Muscle layer of duodenum (tissue), 2 donors: Measurements from ENCODE around the gene PPP1R14B.
A peak's percentile ranks its signal among the peaks of the same experiment; 100 is the strongest.

Experiments used
- H3K27ac ChIP-seq: one replicate; pipeline ENCODE4 v1.7.0; 2013; ENCODE audit warnings: mild to moderate bottlenecking, low read length
- H3K27me3 ChIP-seq: one replicate; pipeline ENCODE4 v1.7.0; 2013; ENCODE audit warnings: low read depth, mild to moderate bottlenecking, control low read depth, low read length
- H3K36me3 ChIP-seq, 2 donors: one replicate each; pipeline ENCODE4 v1.7.0; 2013; ENCODE audit warnings: low read length in 2 of 2, control low read depth in 1 of 2, mild to moderate bottlenecking in 1 of 2; ENCODE audit not compliant: insufficient read depth in 2 of 2, control insufficient read depth in 1 of 2
- H3K4me1 ChIP-seq, 2 donors: one replicate each; pipeline ENCODE4 v1.7.0; 2013; ENCODE audit warnings: low read length in 2 of 2, mild to moderate bottlenecking in 2 of 2, control low read depth in 1 of 2, moderate library complexity in 1 of 2; ENCODE audit not compliant: insufficient read depth in 2 of 2, control insufficient read depth in 1 of 2
- H3K4me3 ChIP-seq, 2 donors: one replicate each; pipeline ENCODE4 v1.7.0; 2013; ENCODE audit warnings: low read length in 2 of 2, low read depth in 1 of 2, mild to moderate bottlenecking in 1 of 2
- H3K9me3 ChIP-seq, 2 donors: one replicate each; pipeline ENCODE4 v1.7.0; 2013; ENCODE audit warnings: low read length in 2 of 2, control low read depth in 1 of 2, mild to moderate bottlenecking in 1 of 2; ENCODE audit not compliant: control insufficient read depth in 1 of 2
- donor health status: healthy.

Gene PPP1R14B

DNA sequence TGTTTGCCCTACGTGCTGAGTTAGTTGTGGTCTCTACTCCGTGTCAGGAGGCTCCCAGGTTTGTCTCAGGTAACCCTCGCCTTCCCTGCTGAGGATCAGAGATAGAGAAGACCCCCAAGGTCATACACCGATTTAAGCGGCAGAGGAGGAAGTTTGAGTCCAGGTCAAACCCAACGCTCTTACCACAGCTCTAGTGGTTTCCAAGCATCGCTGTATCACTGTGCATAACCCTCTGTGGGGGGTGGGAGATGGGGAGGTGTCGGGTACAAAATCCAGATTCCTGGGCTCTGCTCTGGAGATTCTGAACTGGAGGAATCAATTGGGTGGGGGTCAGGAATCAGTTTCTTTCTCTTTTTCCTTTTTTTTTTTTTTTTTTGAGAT, 15.8 kb downstream of the PPP1R14B start:
- Histone ChIP-seq H3K36me3 (no peaks in the 10 kb centered on the region), H3K9me3 (no peaks in the 10 kb centered on the region), H3K27me3 (no peaks in the 10 kb centered on the region), H3K27ac (peak overlapping the region; percentile 82), H3K4me1 (peaks cover 14 to 41% of the 10 kb centered on the region in 2 donors), H3K4me3 (peak overlapping the region; percentile 67 to 70)

DNA sequence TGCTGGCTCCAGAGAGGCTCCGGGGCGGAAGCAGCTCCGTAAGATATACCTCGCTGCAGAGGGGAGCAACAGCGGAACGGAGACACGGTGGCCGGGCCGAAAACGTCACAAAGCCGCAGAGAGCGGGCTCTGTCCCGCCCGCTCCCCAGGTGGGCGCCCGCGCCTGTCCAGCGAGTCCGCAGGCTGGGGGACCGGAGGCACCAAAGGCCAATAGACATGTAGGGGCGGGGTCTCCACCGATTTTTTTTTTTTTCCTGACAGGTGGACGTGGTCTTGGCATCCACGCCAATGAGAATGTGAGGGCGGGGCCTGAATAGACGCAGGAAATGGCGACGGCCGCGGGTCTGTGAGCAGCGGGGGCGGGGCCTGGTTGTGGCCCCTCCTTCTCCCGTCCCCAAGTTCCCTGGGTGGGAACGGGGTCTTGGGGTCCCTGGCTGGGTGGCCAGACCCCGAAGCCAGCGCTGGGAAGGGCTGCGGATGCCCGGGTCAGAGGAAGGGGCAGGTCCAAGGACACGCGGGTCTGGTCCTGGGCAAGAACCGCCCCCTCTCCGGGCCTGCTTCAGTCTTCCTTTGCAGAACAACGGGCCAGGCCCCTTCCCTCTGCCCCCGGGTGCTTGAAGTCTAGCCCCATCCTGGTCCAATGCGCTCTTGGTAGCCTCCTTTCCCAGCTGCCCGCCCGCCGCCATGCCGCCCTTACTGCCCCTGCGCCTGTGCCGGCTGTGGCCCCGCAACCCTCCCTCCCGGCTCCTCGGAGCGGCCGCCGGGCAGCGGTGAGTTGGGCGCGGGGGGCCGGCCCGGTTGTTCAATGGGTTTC, 16.4 kb downstream of the PPP1R14B start, which contains the start of gene DNAJC4:
Gene DNAJC4, plus strand, starts transcription at position 378 of the 814 bp plus-strand sequence. Its CDS starts 307 bp downstream, at position 685.
- peak within 1 kb of the TSS; percentile 67 to 70 for H3K4me3 ChIP-seq
- no peaks in the 10 kb centered on the region for H3K9me3 ChIP-seq
- peak within 1 kb of the TSS; percentile 82 for H3K27ac ChIP-seq
- H3K36me3 ChIP-seq = no peaks in the 10 kb centered on the region
- peaks cover 11 to 38% of the 10 kb centered on the region in 2 donors for H3K4me1 ChIP-seq
- H3K27me3 ChIP-seq = no peaks in the 10 kb centered on the region

DNA sequence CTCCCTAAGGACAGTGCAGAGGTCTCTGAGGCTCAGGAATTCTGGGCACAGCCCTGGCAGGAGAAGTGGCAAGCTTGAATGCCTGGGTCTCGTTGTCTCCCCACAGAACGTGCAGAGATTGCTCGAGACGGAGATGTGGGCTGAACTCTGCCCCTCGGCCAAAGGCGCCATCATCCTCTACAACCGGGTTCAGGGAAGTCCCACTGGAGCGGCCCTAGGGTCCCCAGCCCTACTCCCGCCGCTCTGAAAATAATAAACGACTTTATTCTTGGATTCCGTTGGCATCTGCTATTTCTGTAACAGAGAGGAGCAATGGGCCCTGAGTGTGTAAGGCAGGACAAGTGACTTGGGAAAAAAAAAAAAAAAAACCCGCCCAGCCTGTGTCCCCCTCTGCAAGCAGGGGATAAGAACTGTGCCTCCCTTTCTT, 17.0 kb downstream of the PPP1R14B start:
- H3K27me3 ChIP-seq = no peaks in the 10 kb centered on the region
- peak overlapping the region; percentile 67 to 70 for H3K4me3 ChIP-seq
- peaks cover 9 to 38% of the 10 kb centered on the region in 2 donors for H3K4me1 ChIP-seq

DNA sequence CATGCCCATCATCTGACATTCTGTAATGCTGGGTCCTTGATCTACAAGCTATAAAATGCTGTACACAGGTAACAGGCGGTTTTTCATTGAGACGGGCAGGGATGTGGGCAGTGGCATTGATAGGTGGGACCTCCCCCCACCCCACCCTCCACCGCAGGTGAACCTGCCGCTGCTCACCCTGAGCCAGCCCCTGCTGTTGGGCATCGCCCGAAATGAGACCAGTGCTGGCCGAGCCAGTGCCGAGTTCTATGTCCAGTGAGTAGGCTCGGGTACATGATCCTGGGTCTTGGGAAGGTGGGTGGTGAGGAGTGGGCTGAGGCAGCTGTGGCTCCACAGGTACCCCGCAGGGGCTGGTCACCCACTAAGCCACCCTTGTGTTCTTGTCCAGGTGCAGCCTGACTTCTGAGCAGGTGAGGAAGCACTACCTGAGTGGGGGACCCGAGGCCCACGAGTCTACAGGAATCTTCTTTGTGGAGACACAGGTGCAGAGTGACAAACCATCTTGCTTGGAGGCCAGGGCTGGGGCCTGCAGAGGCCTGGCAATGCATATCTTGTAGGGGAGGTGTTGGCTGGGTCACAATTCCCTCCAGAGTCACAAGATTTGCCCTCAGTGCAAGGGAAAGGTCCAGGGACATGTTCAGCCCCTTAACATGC, 17.5 kb downstream of the PPP1R14B start:
- peak overlapping the region in 1 of 2 donors; percentile 70 for H3K4me3 ChIP-seq
- H3K27me3 ChIP-seq = no peaks in the 10 kb centered on the region
- H3K9me3 ChIP-seq = no peaks in the 10 kb centered on the region
- H3K36me3 ChIP-seq = no peaks in the 10 kb centered on the region
- peak overlapping the region; percentile 82 for H3K27ac ChIP-seq
- peaks cover 9 to 38% of the 10 kb centered on the region in 2 donors for H3K4me1 ChIP-seq

More for the DNA sequence above, 17.0 kb downstream of the PPP1R14B start:
- Histone ChIP-seq H3K27ac (peak overlapping the region; percentile 82), H3K9me3 (no peaks in the 10 kb centered on the region), H3K36me3 (no peaks in the 10 kb centered on the region)

DNA sequence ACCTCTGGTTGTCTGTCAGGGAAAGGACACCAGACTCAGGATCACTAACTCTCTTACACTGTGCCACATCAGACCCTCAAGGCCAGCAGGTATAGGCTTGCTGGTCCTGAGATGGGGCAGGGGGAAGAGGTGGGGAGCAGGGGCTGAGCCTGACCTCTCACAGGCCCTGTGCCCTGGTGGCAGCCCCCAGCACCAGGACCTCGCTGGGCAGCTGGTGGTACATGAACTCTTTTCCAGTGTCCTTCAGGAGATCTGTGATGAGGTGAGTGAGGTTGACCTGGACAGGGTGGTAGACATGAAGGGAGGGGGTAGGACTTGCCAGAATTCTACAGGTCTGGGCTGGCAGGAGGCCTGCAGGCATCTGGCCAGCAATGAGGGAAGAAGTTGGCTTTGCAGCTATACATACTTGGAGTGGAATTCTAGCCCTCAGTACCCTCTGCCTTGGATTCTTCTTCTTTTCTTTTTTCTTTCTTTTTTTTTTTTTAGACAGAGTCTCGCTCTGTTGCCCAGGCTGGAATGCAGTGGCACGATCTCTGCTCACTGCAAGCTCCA, 19.3 kb downstream of the PPP1R14B start:
- H3K27ac ChIP-seq = peak overlapping the region; percentile 90
- H3K4me3 ChIP-seq = peak overlapping the region; percentile 76 to 84
- no peaks in the 10 kb centered on the region for H3K27me3 ChIP-seq
- H3K36me3 ChIP-seq = no peaks in the 10 kb centered on the region
- peaks cover 7 to 31% of the 10 kb centered on the region in 2 donors for H3K4me1 ChIP-seq
- H3K9me3 ChIP-seq = no peaks in the 10 kb centered on the region

DNA sequence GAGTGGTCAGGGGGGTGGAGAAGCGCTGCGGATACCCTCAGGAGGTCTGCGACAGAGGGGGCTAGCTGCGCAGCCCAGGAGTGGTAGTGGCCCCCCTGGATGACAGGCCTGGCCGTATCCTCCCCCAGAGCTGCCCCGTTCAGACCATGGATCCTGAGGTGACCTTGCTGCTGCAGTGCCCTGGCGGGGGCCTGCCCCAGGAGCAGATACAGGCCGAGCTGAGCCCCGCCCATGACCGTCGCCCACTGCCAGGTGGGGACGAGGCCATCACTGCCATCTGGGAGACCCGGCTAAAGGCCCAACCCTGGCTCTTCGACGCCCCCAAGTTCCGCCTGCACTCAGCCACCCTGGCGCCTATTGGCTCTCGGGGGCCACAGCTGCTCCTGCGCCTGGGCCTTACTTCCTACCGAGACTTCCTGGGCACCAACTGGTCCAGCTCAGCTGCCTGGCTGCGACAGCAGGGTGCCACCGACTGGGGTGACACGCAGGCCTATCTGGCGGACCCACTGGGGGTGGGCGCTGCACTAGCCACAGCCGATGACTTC, 20.2 kb downstream of the PPP1R14B start:
- H3K36me3 ChIP-seq = no peaks in the 10 kb centered on the region
- H3K4me3 ChIP-seq = peak overlapping the region; percentile 76 to 84
- no peaks in the 10 kb centered on the region for H3K9me3 ChIP-seq
- peak overlapping the region; percentile 90 for H3K27ac ChIP-seq
- H3K4me1 ChIP-seq = peaks cover 7 to 31% of the 10 kb centered on the region in 2 donors
- no peaks in the 10 kb centered on the region for H3K27me3 ChIP-seq

DNA sequence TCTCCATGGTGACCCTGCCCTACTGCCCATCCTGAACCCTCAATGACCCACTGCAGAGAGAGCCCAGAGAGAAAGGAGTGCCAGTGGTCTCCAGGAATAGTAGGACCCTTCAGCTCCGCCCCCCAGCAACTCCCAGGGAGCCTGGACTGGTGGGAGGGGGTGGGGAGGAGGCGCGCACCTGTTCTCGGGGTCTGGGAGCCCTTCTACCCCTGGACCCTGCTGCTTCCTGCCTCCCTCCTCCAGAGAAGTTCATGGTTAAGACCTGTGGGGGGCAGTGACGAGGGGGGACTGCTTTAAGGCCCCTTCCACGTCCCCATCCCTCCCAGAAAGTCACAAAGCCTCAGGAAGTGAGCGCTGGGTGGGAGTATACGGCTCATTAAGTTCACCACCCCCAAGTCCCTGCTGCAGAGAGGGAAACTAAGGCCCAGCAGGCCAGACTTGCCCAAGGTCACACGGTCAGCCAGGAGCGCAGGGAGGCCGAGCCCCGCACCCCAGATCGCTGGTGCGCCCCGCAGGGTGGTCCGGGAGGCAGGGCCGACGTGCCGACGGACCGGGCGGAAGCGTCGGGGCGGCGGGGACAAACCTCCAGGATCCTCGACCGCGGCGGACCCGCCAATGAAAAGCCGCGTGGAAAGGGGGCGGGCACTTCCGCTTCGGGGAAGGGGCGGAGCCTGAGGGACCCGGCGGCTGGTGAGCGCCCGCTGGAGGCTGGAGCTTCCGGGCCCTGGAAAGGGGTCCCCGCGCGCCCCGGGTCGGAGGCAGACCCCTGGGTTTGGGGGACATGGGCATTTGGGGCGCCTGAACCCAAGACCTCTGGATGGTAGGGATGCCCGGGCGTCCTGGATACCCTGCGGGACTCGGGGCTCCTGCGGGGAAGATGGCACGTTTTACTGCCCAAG, 20.9 kb downstream of the PPP1R14B start, which contains the start of the genes NUDT22 and TRPT1:
Gene NUDT22, plus strand, starts transcription at position 667 of the 899 bp plus-strand sequence. CDS start 379 bp downstream, outside the sequence.
Gene TRPT1, minus strand, starts transcription at position 579 of the 899 bp plus-strand sequence. Its CDS starts 326 bp downstream, at position 253.
- H3K27me3 ChIP-seq = no peaks in the 10 kb centered on the region
- H3K36me3 ChIP-seq = peaks cover 3 to 4% of the 10 kb centered on the region in 2 donors
- peak within 1 kb of the TSS; percentile 76 to 84 for H3K4me3 ChIP-seq
- H3K9me3 ChIP-seq = no peaks in the 10 kb centered on the region
- peak within 1 kb of the TSS; percentile 90 for H3K27ac ChIP-seq
- H3K4me1 ChIP-seq = peaks cover 7 to 31% of the 10 kb centered on the region in 2 donors

DNA sequence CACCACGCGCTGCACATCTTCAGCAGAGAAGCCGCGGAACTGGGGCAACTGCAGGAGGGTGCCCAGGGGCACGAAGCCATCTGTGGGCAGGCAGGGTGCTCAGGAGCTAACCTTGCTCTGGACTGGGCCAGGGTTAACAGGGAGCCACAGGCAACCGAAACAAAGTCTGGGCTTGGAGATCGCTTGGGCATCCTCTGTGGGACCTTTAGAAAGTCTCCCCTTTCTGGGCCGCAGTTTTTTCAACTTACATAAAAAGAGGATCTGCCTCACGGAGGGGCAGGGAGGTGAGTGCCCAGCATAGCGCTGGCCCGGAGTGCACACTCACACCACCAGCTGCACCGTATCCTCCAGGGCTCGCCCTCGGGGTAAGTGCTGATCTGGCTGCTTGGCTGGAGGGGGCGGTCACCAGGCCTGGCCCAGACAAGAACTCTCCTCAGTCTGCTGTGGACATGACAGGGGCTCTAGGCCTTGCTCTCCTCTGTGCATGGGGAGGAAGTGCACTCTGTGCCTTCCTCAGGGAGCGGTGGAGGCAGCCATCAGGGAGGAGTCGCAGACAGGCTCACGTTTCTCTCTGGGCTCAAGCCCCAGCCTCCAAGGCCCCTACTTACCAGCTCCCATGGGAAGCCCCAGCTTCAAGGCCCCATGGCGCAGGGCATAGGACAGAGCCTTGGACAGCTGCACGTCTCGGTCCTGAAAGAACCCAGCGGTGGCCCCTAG, 21.7 kb downstream of the PPP1R14B start:
- peak overlapping the region; percentile 76 to 84 for H3K4me3 ChIP-seq
- peaks cover 3 to 12% of the 10 kb centered on the region in 2 donors for H3K36me3 ChIP-seq
- H3K4me1 ChIP-seq = peaks cover 7 to 31% of the 10 kb centered on the region in 2 donors
- H3K27me3 ChIP-seq = no peaks in the 10 kb centered on the region
- H3K27ac ChIP-seq = peak overlapping the region; percentile 90
- no peaks in the 10 kb centered on the region for H3K9me3 ChIP-seq

DNA sequence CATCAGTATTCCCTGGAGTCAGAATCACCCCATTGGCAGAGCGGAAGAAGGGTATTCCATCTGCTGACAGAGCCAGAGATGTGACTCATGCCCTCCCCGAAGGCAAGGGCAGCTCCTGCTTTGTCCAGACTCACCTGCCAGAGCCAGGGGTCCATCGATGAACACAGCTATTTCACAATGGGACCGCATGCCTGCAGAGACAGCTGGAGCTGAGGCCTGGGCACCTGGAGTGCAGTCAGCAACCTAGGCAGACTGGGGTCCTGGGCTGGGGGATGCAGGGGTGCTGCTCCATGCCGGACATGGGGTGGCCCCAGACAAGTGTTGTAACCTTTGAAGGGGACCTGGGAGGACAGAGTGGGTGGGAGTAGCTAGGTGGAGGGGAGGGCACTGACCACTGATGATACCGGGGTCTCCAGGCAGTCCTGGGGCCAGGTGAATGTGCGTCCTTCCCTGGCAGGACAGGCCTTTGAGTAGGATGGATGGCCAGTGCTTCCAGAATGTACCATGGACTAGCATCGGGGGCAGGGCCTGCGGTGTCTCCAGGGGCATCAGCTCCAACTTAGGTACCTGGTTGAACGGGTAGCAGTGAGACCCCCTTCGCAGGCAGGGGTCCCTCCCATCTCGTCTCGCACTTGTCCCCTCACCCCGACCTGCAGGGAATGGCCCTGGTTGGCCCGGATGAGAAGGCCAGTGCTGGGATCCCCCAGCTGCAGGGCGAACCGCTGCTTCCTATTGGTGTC, 22.4 kb downstream of the PPP1R14B start:
- H3K27me3 ChIP-seq = no peaks in the 10 kb centered on the region
- no peak overlapping the region for H3K4me3 ChIP-seq
- no peaks in the 10 kb centered on the region for H3K9me3 ChIP-seq
- no peak overlapping the region for H3K27ac ChIP-seq
- H3K36me3 ChIP-seq = peaks cover 3 to 16% of the 10 kb centered on the region in 2 donors
- peaks cover under 1 to 24% of the 10 kb centered on the region in 2 donors for H3K4me1 ChIP-seq
